Measurements from ENCODE around the gene CUL9. TPM values are rescaled to one million over a fixed set of nuclear protein-coding genes. Genes with fewer than 3 reads are reported as not detected.

The CUL9 gene
- total RNA-seq, 1 donor from 2014 or later = 36.1 TPM

GRCh38 chr6:43189776-43190304, 7.8 kb downstream of the CUL9 start:
- Histone ChIP-seq H3K4me1 (no peaks in the 10 kb centered on the region), H3K27ac (no peak overlapping the region), H3K36me3 (peaks cover 43 to 61% of the 10 kb centered on the region in 2 donors), H3K9me3 (no peaks in the 10 kb centered on the region), H3K27me3 (no peaks in the 10 kb centered on the region), H3K4me3 (no peak overlapping the region)
- DNase-seq (ENCODE audit: low spot score in 2 of 2) = no peak
- no peak for TF ChIP-seq CTCF (IDR thresholded peaks at IDR 0.05)
- intact Hi-C loops (cut with DNase I) = no loop called here

- H3K36me3 ChIP-seq = peaks cover 55 to 64% of the 10 kb centered on the region in 2 donors
- no peaks in the 10 kb centered on the region for H3K9me3 ChIP-seq
- TF ChIP-seq CTCF (IDR thresholded peaks at IDR 0.05) = no peak
- intact Hi-C loops (cut with DNase I) = no loop called here
- no peaks in the 10 kb centered on the region for H3K27me3 ChIP-seq
- H3K4me1 ChIP-seq = no peaks in the 10 kb centered on the region
- no peak for DNase-seq (ENCODE audit: low spot score in 2 of 2)
- no peak overlapping the region for H3K27ac ChIP-seq
- H3K4me3 ChIP-seq = no peak overlapping the region
Observed at GRCh38 chr6:43192911-43193310, 10.9 kb downstream of the CUL9 start.

- Histone ChIP-seq H3K36me3 (peaks cover 56 to 63% of the 10 kb centered on the region in 2 donors), H3K27ac (no peak overlapping the region), H3K4me3 (no peak overlapping the region), H3K9me3 (no peaks in the 10 kb centered on the region), H3K27me3 (no peaks in the 10 kb centered on the region), H3K4me1 (no peaks in the 10 kb centered on the region)
- intact Hi-C loops (cut with DNase I) = no loop called here
- no peak for TF ChIP-seq CTCF (IDR thresholded peaks at IDR 0.05)
- DNase-seq (ENCODE audit: low spot score in 2 of 2) = no peak
Observed at GRCh38 chr6:43193929-43194328, 11.9 kb downstream of the CUL9 start.

- Histone ChIP-seq H3K9me3 (no peaks in the 10 kb centered on the region), H3K27ac (no peak overlapping the region), H3K36me3 (peaks cover 59 to 73% of the 10 kb centered on the region in 2 donors), H3K4me1 (no peaks in the 10 kb centered on the region), H3K4me3 (no peak overlapping the region), H3K27me3 (no peaks in the 10 kb centered on the region)
- DNase-seq (ENCODE audit: low spot score in 2 of 2) = no peak
- no peak for TF ChIP-seq CTCF (IDR thresholded peaks at IDR 0.05)
- intact Hi-C loops (cut with DNase I) = no loop called here
Observed at GRCh38 chr6:43196337-43196736, 14.3 kb downstream of the CUL9 start.

GRCh38 chr6:43199912-43200311, 17.9 kb downstream of the CUL9 start:
- intact Hi-C loops (cut with DNase I) = no loop called here
- no peaks in the 10 kb centered on the region for H3K9me3 ChIP-seq
- TF ChIP-seq CTCF (IDR thresholded peaks at IDR 0.05) = no peak
- H3K36me3 ChIP-seq = peaks cover 54 to 69% of the 10 kb centered on the region in 2 donors
- H3K4me1 ChIP-seq = no peaks in the 10 kb centered on the region
- DNase-seq (ENCODE audit: low spot score in 2 of 2) = no peak
- no peak overlapping the region for H3K4me3 ChIP-seq
- no peaks in the 10 kb centered on the region for H3K27me3 ChIP-seq
- no peak overlapping the region for H3K27ac ChIP-seq

- no peak for TF ChIP-seq CTCF (IDR thresholded peaks at IDR 0.05)
- Histone ChIP-seq H3K9me3 (no peaks in the 10 kb centered on the region), H3K27me3 (no peaks in the 10 kb centered on the region), H3K36me3 (peaks cover 53 to 69% of the 10 kb centered on the region in 2 donors), H3K4me1 (no peaks in the 10 kb centered on the region), H3K27ac (no peak overlapping the region), H3K4me3 (no peak overlapping the region)
- DNase-seq (ENCODE audit: low spot score in 2 of 2) = no peak
- intact Hi-C loops (cut with DNase I) = no loop called here
Observed at GRCh38 chr6:43200541-43200940, 18.5 kb downstream of the CUL9 start.
